H1 (cell line): ENCODE measurements around the gene ZSWIM2.

Source experiments
- ASH2L ChIP-seq: fragments of 200-600, 300-600 bp; sonication (generic); IDR thresholded peaks from one replicate; pipeline ENCODE4 v1.7.1; 2017; ENCODE audit warnings: low read length
- CTCF ChIP-seq, 3 experiments: IDR thresholded peaks; 1 replicate in 2 of 3; 2 replicates in 1 of 3; pipeline versions ENCODE4 v1.5.1 to v1.6.1; 2011; ENCODE audit warnings: low read length in 3 of 3, mild to moderate bottlenecking in 3 of 3, inconsistent platforms in 2 of 3, low read depth in 1 of 3, moderate library complexity in 1 of 3; ENCODE audit not compliant: insufficient read depth in 1 of 3; ENCODE audit errors: control extremely low read depth in 1 of 3
- EGR1 ChIP-seq: IDR thresholded peaks from 2 replicates; pipeline ENCODE4 v1.6.1; 2011; ENCODE audit warnings: low read depth, low read length, borderline replicate concordance
- EP300 ChIP-seq, 2 experiments: IDR thresholded peaks; 1 replicate in 1 of 2; 2 replicates in 1 of 2; pipeline ENCODE4 v1.6.1; 2011 to 2012; ENCODE audit warnings: low read depth in 2 of 2, low read length in 2 of 2, mild to moderate bottlenecking in 2 of 2, borderline replicate concordance in 1 of 2, inconsistent platforms in 1 of 2, moderate library complexity in 1 of 2
- HDAC2 ChIP-seq, 2 experiments: fragments of 300-600 bp in 1 of 2; sonication (generic) in 1 of 2; IDR thresholded peaks; 2 replicates each; pipeline ENCODE4 v1.6.1; 2011 to 2012; ENCODE audit warnings: low read depth in 2 of 2, low read length in 2 of 2, mild to moderate bottlenecking in 2 of 2, moderate library complexity in 2 of 2, borderline replicate concordance in 1 of 2, inconsistent platforms in 1 of 2
- JUN ChIP-seq: IDR thresholded peaks from 2 replicates; pipeline ENCODE4 v1.6.1; 2011; ENCODE audit warnings: low read depth, mild to moderate bottlenecking, improper control_type of control experiment, low read length
- PHF8 ChIP-seq: fragments of 200-600 bp; sonication (generic); conservative IDR thresholded peaks from 2 replicates; pipeline ENCODE4 v1.7.1; 2012; ENCODE audit warnings: low read depth, mild to moderate bottlenecking, inconsistent platforms, low read length, moderate library complexity
- POLR2A ChIP-seq, 2 experiments: IDR thresholded peaks; 1 replicate in 1 of 2; 2 replicates in 1 of 2; pipeline ENCODE4 v1.6.1; 2011; ENCODE audit warnings: low read depth in 2 of 2, low read length in 2 of 2, mild to moderate bottlenecking in 2 of 2; ENCODE audit errors: control extremely low read depth in 1 of 2
- POLR2AphosphoS5 ChIP-seq: IDR thresholded peaks from 2 replicates; pipeline ENCODE4 v1.6.1; 2011; ENCODE audit warnings: low read depth, low read length
- RXRA ChIP-seq: IDR thresholded peaks from 2 replicates; pipeline ENCODE4 v1.6.1; 2011; ENCODE audit warnings: low read depth, mild to moderate bottlenecking, low read length, moderate library complexity; ENCODE audit not compliant: insufficient read depth
- SRF ChIP-seq: IDR thresholded peaks from 2 replicates; pipeline ENCODE4 v1.6.1; 2011; ENCODE audit warnings: mild to moderate bottlenecking, low read depth, low read length, moderate library complexity
- TBP ChIP-seq: IDR thresholded peaks from 2 replicates; pipeline ENCODE4 v1.6.1; 2011; ENCODE audit warnings: low read depth, low read length, improper control_type of control experiment

- peak; percentile 60; the same call in 1 of the 2 replicates for TF ChIP-seq EGR1
- no peak for TF ChIP-seq CTCF (IDR thresholded peaks at IDR 0.05; ENCODE audit: control extremely low read depth in 1 of 3, insufficient read depth in 1 of 3, low read depth in 1 of 3, low read length in 3 of 3)
- TF ChIP-seq POLR2AphosphoS5, result no peak
- peak; percentile 52 for TF ChIP-seq ASH2L
- TF ChIP-seq JUN, result no peak
- TF ChIP-seq EP300 (IDR thresholded peaks at IDR 0.05; ENCODE audit: borderline replicate concordance in 1 of 2, low read depth in 2 of 2, low read length in 2 of 2), result no peak
- TF ChIP-seq PHF8, result no peak
- peak in 1 of 2 experiments; percentile 49; a peak in 1 of 3 replicates for TF ChIP-seq POLR2A (IDR thresholded peaks at IDR 0.05; ENCODE audit: control extremely low read depth in 1 of 2, low read depth in 2 of 2, low read length in 2 of 2)
- no peak for TF ChIP-seq TBP
- TF ChIP-seq HDAC2 (IDR thresholded peaks at IDR 0.05; ENCODE audit: borderline replicate concordance in 1 of 2, low read depth in 2 of 2, low read length in 2 of 2), result peak in 1 of 2 experiments; percentile 96; a peak in 2 of 4 replicates
- no peak for TF ChIP-seq RXRA
- no peak for TF ChIP-seq SRF
Observed at GRCh38 chr2:186848873-186849578, at the start of gene ZSWIM2.
